Gastroesophageal sphincter (tissue), 3 donors: ENCODE data around the gene FAM229A.

Source experiments
- POLR2AphosphoS5 ChIP-seq: sonication (generic); formaldehyde crosslinking; IDR thresholded peaks from one replicate; pipeline ENCODE4 v1.6.1; 2017; ENCODE audit warnings: antibody characterized with exemption
- TF ChIP-seq, protein P1 (sequence below), 4 experiments: fragments of 200-600 bp in 2 of 4; fragments of 450-650 bp in 2 of 4; sonication (generic) in 1 of 4; IDR thresholded peaks; one replicate each; pipeline ENCODE4 v1.5.1; 2017 to 2019; ENCODE audit warnings: antibody characterized with exemption in 4 of 4, mild to moderate bottlenecking in 2 of 4, moderate library complexity in 2 of 4

DNA sequence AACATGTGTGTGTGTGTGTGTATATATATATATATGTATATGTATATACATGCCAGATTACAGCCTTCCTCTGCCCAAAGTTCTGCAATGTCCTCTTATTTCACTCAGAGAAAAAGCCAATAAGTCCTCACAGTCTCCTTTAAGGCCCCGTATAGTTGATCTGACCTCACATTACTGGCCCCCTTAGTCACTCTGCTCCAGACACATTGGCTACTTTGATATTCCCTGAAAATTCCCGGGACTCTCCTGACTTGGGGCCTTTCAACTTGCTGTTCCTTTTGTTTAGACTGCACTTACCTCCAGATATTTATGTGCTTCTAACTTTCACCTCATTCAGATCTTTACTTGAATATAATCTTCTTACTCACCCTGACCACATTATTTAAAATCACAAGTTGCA, 36.1 kb upstream of the FAM229A start:
- TF ChIP-seq, protein P1, sequence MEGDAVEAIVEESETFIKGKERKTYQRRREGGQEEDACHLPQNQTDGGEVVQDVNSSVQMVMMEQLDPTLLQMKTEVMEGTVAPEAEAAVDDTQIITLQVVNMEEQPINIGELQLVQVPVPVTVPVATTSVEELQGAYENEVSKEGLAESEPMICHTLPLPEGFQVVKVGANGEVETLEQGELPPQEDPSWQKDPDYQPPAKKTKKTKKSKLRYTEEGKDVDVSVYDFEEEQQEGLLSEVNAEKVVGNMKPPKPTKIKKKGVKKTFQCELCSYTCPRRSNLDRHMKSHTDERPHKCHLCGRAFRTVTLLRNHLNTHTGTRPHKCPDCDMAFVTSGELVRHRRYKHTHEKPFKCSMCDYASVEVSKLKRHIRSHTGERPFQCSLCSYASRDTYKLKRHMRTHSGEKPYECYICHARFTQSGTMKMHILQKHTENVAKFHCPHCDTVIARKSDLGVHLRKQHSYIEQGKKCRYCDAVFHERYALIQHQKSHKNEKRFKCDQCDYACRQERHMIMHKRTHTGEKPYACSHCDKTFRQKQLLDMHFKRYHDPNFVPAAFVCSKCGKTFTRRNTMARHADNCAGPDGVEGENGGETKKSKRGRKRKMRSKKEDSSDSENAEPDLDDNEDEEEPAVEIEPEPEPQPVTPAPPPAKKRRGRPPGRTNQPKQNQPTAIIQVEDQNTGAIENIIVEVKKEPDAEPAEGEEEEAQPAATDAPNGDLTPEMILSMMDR (IDR thresholded peaks at IDR 0.05), result no peak
- TF ChIP-seq POLR2AphosphoS5, result no peak
